ENCODE data around the gene LRRC8E.
A peak's percentile ranks its signal among the peaks of the same experiment; 100 is the strongest.

The LRRC8E gene

DNA sequence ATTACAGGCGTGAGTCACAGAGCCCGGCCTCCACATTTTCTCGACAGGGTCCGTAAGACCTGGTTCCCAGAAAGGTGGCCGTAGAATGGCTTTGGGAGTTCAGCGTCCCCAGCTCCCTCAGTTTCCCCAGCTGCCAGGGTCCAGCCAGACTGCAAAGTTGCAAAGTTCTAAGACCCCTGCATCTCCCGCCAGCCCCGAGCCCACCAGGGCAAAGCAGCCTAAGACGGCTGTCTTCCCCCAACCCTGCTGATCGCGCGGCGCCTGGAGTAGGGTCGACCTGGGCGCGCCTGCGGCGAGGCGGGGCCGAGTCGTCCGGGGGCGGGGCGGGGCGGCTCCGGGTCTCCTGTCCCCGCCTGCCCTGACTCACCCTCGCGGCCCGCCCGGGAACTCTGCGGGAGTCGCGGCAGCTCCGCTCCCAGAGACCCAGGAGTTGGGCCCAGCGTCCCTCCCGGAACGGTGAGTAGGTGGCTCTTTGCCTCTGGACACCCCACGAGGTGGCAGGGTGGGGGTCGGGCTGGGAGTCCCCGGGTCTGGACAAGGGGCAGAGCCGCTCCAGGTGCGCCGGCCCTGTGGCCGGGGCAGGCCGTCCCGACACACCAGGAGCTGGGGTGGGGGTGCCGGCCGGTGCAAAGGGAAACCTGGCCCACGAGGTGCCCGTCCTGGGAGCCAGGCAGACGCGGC lies at the start of gene LRRC8E:
LRRC8E (plus strand) TSS at position 366 of the 681 bp plus-strand sequence. CDS start 7,094 bp downstream, outside the sequence.
- no peak for DNase-seq (ENCODE audit: low read depth)

DNA sequence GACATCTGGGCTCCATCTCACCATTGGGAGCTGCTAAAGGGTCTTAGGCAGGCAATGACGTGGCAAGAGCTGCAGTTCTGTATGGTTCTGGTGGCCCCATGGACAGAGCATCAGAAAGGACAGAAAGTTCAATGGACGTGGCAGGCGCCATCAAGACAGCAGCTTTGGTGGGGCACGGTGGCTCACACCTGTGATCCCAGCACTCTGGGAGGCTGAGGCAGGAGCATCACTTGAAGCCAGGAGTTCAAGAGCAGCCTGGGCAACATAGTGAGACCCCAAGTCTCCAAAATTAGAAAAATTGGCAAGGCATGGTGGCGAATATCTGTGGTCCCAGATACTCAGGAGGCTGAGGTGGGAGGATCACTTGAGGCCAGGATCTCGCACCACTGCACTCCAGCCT lies 48.8 kb upstream of the LRRC8E start:
- no peak for DNase-seq (ENCODE audit: low read depth)

DNA sequence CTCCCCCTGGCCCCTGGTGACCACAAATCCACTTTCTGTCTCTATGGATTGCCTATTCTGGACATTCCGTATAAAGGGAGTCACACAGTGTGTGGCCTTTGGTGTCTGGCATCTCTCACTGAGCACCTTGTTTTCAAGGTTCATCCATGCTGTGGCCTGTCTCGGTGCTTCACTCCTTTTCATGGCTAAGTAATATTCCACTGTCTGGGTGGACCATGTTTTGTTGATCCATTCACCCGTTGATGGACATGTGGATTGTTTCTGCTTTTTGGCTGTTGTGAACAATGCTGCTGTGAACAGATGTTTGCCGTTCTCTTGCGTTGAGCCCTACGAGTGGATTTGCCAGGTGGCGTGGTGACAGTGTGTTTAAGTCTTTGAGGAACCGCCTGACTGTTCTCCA lies 47.7 kb upstream of the LRRC8E start:
- no peak for DNase-seq (ENCODE audit: low read depth)

DNA sequence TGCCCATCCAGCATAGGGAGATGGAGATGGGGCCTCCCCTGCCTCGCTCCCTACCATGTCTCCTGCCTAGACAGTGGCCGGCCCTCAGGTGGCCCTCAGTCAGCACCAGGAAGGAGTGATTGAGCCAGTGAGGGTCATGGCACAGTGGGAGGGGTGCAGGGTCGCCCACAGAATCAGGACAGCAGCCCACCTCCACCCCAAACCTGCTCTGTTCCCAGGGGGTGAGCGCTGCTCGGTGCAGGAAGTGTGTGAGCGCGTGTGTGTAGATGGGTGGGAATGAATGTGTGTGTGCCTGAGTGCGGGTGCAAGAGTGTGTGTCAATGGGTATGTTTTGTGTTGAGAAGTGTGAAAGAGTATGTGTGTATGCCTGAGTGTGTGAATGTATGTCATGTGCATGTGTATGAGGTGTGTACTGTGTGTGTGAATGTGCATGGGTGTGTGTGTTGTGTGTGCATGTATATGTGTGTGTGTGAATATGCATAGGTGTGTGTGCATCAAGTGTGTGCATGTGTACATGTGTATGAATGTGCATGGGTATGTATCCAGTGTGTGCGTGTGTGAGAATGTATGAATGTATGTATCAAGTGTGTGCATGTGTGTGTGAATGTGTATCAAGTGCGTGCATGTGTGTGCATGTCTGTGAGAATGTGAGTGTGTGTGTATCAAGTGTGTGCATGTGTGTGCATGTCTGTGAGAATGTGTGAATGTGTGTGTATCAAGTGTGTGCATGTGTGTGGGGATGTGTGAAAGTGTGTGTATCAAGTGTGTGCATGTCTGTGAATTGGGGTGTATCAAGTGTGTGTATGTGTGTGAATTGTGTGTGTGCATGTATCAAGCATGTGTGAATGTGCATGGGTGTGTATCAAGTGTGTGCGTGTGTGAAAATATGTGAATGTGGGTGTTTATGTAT lies 46.3 kb upstream of the LRRC8E start:
- DNase-seq (ENCODE audit: low read depth): no peak

DNA sequence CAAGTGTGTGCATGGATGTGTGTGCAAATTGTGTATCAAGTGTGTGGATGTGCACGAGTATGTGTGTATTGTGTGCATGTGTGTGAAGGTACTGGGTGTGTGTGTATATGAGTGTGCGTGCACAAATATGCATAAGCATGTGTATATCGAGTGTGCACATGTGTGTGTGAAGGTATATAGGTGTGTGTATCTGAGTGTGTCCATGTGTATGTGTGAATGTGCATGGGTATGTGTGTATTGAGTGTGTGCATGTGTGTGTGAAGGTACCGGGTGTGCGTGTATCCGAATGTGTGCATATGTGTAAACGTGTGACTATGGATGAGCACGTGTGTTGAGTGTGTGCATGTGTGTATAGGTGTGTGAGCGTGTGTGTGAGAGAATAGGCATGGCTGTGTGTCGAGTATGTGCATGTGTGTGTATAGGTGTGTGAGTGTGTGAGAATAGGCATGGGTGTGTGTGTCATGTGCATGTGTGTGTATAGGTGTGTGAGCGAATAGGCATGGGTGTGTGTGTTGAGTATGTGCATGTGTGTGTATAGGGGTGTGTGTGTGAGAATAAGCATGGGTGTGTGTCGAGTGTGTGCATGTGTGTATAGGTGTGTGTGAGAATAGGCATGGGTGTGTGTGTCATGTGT lies 45.5 kb upstream of the LRRC8E start:
- no peak for DNase-seq (ENCODE audit: low read depth)

DNA sequence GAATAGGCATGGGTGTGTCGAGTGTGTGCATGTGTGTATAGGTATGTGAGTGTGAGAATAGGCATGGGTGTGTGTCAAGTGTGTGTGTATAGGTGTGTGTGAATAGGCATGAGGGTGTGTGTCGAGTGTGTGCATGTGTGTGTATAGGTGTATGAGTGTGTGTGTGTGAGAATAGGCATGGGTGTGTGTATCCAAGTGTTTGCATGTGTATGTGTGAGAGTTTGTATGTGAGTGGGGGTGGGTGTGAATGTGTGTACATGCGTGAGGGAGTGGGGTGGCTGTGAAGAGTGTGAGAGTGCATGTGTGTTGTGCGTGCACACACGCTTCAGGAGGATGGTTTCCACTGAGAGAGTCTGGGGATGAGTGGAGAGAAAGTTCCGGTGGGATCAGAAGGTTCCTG lies 44.8 kb upstream of the LRRC8E start:
- no peak for DNase-seq (ENCODE audit: low read depth)

DNA sequence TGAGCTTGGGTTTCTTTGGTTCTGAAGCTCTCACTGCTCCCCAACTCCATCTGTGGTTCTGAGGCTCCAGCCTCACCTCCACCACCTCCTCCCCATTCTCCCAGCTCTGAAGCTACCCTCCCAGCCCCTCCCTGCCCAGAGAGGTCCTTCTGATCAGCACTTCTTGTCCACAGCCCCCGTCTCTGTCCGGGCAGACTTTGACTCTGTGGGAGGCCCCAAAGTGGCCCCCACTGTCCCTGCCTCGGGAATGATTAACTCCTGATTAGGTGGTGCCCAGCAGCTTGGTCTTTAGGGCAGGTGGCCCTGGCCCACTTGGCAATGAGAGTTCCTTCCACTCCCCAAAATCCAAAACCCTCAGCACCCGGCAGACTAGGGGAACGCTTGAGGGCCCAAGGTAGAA lies 43.9 kb upstream of the LRRC8E start:
- no peak for DNase-seq (ENCODE audit: low read depth)

DNA sequence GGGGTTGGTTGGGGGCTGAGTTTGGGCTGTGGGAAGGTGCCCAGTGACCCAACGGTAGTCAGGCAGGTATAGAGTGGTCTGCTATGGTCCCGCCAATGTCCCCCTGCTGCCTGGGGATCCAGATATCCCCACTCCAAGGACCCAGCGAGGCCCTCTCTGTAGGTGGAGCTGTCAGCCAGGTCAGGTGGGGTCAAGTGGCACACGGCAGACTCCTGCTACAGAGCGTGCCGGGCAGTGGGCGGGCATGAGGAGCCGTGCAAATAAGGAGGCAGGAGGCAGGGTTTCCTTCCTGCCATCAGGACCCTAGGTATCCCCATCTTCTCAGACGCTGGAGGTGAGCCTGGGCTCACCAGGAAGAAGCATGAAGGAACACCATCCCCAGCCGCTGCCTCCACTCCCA lies 43.4 kb upstream of the LRRC8E start:
- no peak for DNase-seq (ENCODE audit: low read depth)

DNA sequence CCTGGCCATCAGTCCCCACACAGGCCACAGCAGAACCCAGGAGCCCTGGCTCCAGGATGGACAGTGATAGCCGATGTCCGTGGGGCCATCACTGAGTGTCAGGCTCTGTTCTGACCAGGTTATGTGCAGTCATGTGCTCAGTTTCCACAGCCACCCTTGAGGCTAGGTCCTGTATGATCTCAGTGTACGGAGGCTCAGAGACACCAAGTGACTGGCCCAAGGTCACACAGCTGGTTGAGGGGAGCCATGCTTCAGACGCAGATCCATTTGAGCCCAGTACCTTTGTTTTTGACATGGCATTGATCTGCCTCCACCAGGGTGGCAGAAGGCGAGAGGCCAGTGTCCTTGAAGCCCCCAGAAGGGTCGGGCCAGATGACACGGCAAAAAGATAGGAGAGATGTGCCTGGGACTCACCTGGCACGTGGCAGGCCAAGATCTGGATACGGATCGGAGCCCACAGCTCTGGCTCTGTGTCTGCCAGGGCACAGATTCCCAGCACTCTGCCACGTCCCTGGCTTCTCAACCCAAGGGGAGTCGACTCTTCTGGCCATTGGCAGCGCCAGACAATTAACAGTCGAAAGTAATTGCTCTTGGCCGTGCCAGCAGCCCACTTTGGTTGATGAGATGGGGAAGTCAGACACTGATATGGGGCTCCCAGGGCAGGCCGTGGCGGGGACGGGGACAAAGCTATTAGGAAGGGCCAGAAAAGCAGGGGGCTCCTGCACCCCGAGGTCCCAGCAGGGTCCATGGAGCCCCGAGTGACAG lies 42.7 kb upstream of the LRRC8E start:
- no peak for DNase-seq (ENCODE audit: low read depth)

DNA sequence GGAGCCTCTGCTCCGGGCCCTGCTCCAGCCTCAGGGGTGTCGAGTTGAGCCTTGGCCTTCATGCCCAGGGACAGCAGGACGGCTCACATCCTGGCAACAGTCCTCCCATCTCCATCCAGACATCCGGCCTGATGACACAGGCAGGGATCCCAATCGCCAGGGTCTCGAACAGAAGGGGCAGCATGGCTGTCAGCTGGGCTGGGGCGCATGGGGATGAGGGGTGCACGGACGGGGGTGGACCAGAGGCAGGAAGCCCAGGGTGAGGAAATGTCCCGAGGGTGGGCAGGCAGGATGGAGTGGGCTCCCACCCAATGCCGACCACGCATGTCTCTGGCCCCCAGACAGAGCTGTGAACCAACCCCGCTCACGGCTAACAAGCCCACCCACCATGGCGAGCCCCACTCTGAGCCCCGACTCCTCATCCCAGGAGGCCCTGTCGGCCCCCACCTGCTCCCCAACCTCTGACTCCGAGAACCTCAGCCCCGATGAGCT lies 42.1 kb upstream of the LRRC8E start:
- DNase-seq (ENCODE audit: low read depth): no peak

DNA sequence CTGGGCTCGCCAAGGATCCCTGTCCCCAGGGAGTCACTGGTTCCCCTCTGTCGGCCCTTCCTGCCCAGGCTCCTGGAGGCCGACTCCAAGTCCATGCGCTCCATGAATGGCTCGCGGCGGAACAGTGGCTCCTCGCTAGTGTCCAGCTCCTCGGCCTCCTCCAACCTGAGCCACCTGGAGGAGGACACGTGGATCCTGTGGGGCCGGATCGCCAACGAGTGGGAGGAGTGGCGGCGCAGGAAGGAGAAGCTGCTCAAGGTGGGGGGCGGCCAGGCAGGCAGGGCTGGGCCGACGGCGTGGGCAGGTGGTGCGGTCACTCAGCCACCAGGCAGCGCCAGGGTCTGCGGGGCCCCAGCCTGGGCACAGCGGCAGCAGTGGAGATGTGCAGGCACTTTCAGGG lies 40.6 kb upstream of the LRRC8E start:
- DNase-seq (ENCODE audit: low read depth): no peak

DNA sequence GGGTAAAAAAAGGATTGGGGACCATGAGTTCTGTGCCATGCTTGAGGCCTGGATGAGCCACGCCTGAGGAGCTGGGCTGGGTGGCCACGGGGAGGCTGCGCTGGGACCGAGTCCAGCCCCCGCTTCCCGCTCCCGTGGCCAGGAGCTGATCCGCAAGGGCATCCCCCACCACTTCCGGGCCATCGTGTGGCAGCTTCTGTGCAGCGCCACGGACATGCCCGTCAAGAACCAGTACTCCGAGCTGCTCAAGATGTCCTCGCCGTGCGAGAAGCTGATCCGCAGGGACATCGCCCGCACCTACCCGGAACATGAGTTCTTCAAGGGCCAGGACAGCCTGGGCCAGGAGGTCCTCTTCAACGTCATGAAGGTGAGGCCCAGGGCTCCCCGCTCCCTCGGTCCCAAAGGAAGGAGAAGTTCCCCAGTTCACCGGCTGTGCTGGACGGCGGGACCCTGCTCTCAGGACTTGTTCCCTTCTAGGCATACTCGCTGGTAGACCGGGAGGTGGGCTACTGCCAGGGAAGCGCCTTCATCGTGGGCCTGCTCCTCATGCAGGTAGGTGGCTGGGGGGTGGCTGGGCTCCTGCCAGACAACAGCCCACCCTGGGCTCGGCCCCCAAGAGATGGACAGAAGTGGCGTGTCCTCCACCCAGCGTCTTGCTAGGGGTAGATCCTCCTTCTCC lies 39.4 kb upstream of the LRRC8E start:
- no peak for DNase-seq (ENCODE audit: low read depth)

DNA sequence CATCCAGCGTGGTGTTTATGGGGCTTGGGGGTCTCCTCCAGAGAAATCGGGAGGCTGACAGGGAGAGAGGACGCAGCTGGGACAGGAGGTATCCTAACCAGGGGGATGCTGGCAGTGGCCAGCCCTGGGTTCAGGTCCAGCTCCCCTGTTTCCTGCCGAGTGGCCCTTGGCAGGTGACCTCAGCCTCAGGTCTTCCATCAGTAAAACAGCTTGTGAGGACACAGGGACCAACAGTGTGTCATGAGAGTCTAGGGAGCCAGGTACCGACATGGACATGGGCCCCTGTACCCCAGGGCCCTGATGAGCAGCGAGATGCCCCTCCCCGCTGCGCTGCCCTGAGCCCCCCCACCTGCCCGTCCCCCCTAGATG lies 38.7 kb upstream of the LRRC8E start:
- no peak for DNase-seq (ENCODE audit: low read depth)

DNA sequence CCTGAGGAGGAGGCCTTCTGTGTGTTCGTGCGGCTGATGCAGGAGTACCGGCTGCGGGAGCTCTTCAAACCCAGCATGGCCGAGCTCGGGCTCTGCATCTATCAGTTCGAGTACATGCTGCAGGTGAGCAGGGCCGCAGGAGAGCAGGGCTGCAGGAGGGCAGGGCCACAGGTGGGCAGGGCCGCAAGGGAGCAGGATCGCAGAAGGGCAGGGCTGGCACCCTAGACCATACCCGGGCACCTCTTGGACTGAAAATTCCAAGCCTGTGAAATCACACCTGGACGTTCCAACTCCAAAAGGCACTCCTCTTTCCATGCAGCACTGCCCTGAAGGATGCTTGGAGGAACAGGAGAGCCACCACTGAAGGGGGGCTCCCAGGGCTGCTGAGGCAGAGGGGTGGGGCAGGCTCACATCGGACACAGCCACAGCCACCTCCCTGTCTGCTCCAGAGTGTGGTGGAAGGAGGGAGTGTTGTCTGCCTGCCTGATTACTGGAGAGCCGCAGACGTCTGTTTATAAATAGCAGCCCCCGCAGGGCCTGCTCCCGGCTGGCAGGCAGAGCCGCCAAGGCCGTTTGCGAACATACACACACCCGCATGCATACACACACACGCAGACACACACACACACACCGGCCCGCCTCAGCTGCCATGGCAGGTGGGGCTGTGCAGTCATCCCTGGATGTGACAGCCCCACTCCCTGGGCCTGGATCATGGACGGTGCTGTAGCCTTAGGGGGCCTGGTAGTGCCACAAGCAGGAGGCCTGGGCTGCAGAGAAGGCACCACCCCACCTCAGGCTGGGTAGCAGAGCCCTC lies 38.1 kb upstream of the LRRC8E start:
- DNase-seq (ENCODE audit: low read depth): no peak

DNA sequence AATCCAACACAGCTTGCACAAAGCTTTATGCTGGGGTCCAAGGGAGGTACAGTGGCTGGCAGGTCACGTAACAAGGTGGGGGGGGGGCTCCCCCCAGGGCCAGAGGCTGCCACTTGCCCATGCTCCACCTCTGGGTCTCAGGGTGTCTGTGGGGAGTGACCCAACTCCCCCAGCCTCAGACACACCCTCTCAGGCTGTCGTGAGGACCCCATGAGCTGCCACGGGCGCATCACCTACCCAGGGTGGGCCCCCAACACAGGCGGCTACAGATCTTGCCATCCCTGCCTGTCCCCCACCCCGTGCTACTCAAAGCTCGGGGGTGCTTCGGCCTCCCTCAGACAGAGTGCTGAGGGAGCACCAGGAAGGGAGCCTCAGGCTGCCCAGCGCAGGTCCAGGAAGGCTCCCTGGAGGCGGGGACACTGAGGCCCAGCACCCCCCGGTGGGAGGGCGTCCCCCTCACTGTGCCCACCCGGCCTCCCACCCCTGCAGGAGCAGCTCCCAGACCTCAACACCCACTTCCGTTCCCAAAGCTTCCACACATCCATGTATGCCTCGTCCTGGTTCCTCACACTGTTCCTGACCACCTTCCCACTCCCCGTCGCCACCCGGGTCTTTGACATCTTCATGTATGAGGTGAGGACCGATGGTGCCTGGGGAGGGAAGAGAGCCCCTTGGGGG lies 37.2 kb upstream of the LRRC8E start:
- no peak for DNase-seq (ENCODE audit: low read depth)

DNA sequence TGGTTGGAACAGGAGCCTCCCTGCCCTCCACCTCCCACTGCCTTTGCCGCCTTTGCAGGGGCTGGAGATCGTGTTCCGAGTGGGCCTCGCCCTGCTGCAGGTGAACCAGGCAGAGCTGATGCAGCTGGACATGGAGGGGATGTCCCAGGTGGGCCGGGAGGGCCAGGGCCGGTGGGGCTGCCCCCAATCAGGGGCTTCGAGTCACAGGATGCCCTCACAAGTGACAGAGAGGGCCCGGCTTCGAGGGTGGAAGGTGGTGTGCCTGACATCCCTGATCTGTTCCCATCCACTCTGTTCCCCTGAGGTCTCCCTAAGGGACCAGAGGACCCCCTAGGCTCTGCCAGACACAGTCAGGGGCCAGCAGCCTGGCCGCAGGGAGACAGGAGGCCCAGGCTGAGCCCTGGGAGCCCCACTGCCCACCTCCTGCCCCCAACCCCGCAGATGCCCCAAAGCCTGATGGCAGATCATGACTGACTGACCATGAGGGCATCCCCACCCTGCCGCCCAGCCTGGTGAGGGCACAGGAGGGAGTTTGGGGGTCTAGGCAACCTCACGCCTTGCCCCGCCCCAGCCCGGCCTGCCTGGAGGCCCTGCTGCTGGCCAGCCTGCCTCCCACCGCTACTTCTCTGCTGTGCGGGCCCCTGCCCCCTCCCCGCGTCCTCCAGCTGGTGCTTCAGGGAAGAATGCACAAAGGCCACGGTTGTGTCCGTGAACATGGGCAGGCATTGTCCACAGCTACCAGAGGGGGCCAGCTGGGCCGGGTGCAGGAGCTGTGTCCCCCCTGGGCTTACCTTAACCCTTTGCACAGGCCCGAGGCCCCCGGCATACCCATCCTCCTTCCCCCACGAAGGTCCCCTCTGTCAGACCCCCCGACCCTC lies 36.4 kb upstream of the LRRC8E start:
- DNase-seq (ENCODE audit: low read depth): no peak

DNA sequence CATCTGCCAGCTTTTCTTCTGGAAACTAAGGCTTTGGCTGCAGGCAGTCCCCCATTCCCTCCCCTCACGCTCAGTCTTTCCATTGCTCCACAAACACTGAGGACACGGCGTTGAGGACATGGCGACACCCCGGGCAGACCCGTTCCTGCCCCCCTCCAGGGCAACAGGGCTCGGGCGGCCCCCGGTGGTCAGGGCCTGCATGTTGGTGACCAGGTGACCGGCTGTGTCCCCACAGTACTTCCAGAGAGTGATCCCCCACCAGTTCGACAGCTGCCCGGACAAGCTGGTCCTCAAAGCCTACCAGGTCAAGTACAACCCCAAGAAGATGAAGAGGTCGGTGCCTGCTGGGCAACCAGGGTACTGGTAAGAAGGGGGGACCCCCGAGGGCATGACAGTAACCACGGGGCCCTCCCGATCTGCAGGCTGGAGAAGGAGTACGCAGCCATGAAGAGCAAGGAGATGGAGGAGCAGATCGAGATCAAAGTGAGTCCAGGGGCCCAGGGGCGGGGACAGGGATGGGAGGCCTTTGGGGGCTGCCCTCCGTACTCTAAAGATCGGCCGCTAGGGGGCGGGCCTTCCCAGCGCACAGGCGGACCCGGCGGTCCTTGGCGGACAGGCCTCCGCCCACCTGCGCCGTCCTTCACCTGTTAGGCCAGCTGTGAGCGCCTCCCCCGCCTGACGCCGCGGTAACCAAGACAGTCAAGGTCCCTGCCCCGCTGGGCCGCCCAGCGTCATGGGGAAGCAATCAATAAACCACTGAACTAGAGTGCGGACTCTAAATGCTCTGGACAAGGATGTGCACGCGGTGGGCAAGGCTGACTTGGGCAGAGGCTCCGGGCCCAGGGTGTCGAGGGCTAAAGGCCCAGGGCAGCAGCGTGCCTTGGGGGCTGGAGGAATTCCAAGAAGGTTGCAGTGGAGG lies 35.2 kb upstream of the LRRC8E start:
- peak; percentile 42 for DNase-seq (ENCODE audit: low read depth)

DNA sequence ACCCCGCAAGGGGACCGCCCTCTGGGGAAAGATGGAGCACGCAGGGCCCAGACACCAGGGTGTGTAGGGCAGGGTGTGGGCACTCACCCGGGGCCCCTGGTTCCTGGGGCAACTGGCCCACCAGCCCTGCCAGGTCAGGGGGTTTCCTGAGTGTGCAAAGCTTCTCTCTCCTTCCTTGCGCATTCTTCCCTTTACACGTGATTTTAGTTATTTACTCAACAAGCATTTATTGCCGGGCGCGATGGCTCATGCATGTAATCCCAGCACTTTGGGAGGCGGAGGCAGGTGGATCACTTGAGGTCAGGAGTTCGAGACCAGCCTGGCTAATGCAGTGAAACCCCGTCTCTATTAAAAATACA lies 34.6 kb upstream of the LRRC8E start:
- no peak for DNase-seq (ENCODE audit: low read depth)

Data from activated T-helper 1 cell treated with Interleukin-2 at 50 U/mL for 16 hours (primary cell).